ENCODE measurements around the gene FBXO7.
A peak's percentile ranks its signal among the peaks of the same experiment; 100 is the strongest.

FBXO7 gene

GRCh38 chr22:32490279-32490678 lies 15.7 kb downstream of the FBXO7 start:
- DNase-seq: no peak

DNA sequence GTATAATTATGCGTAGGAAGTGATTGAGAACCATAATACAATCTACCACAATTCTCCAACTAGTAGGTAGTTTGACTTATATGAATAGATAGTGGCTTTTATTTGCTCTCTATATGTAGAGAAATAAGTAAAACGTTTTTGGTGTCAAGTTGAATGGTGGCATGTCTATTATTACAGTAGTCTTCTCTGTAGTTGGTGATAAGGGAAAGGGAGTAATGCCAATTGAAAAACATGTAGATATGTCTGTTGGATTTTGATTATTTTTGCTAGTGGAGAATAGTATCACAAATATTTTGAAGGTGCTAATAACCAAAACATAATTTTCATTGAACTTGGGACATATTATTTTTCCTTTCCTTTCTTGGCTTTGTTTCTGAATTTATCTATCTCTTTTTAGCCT lies 17.5 kb downstream of the FBXO7 start:
- no peak for DNase-seq

GRCh38 chr22:32493551-32493950 lies 18.9 kb downstream of the FBXO7 start:
- DNase-seq: no peak

DNA sequence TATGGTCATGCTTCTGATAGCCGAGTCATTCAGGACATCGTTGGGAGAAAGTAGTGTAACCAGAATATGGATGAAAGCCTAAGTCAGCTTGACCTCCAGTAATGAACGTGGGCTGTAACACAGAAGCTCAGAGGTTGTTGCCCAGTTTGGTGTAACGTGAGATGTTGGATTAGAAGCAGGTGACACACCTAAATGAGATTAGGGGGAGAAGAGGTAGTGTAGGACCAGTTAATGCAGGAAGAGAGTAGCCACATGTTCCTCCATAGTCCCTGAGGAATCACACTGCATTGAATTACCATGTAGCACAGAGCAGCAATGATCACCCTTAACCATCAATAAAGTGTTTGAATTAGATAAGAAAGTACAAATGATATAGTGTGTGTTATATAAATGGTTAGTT lies 20.4 kb downstream of the FBXO7 start:
- DNase-seq: no peak

GRCh38 chr22:32499666-32500065 lies 25.1 kb downstream of the FBXO7 start:
- DNase-seq: peak; percentile 17

GRCh38 chr22:32501836-32502752 lies 27.5 kb downstream of the FBXO7 start:
- DNase-seq: no peak

- DNase-seq: no peak
These were observed 34.4 kb downstream of the FBXO7 start for GRCh38 chr22:32509045-32509444.

DNA sequence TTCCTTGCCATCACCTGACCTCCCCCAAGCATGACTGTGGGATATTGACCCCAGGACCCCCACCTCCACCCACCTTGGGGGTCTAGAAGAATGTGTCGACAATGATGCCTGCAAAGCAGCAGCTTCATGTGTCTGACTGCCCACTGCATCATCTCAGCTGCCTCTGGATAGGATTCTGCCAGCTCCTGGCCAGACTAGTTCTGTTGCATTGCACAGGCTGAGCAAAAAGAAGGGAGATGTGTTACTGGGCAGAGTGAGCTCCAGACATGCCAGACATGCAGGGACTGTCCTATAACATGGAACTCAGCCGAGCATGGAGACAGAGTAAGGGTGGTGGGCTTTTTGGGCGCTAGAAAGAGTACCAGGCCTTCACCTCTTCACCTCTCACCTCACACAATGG lies 36.7 kb downstream of the FBXO7 start:
- DNase-seq: no peak

DNA sequence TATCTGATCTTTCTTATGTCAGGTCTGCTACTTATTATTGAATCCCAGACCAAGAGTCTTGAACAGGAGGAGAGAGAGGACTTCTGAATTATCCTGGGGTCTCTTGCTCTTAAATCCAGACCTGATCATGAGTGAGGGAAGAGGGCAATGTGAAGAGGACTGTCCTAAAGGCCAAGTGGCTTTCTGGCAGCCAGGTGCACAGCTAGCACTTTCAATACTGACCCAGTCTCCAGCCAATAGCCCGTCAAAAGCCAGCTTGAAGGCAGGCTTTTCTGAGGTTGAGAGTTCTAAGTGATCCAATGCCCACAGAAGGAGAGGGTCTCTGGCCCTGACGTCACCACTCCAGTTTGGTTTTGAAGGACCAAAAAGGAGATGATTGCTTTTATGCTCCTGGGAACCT lies 37.2 kb downstream of the FBXO7 start:
- no peak for DNase-seq

GRCh38 chr22:32512267-32512982 lies 37.8 kb downstream of the FBXO7 start:
- DNase-seq: no peak

GRCh38 chr22:32515084-32515483 lies 40.5 kb downstream of the FBXO7 start:
- no peak for DNase-seq

GRCh38 chr22:32517488-32517887 lies 42.9 kb downstream of the FBXO7 start:
- DNase-seq: no peak

- no peak for DNase-seq
These were observed 43.3 kb downstream of the FBXO7 start for GRCh38 chr22:32517921-32518320.

- peak; percentile 37 for DNase-seq
These were observed 43.8 kb downstream of the FBXO7 start for GRCh38 chr22:32518381-32518780.

DNA sequence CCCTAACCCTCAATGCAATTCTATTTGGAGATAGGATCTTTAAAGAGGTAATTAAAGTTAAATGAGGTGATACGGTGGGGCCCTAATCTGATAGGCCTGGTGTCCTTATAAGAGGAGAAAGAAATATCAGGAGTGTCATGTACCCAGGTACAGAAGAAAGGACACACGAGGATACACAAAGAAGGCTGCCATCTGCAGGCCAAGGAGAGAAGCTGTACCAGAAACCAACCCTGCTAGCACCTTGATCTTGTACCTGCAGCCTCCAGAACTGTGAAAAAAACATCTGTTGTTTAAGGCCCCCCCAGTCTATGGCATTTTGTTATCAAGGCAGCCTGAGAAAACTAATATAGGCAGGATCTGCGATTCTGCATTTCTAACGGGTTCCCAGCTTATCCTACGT lies 44.2 kb downstream of the FBXO7 start:
- no peak for DNase-seq

DNA sequence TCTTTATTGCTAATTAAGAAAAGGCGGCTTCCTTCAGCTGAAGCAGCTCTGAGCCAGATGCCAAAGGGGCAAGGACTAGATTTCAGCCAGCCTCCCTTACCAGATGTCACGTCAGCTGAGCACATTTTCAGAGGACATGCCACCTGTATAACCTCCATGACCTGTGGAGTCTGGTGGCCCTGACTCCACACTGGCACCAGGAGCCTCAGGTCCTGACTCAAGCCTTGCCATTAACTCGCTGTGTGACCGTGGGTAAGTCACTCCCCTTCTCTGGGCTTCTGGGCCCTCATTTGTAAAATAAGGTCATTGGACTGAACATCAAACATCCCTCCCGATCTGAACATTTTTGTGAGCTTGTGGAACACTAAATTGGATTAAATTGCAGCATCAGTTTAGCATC lies 46.0 kb downstream of the FBXO7 start:
- DNase-seq: no peak

- no peak for DNase-seq
These were observed 47.6 kb downstream of the FBXO7 start for GRCh38 chr22:32522237-32522636.

GRCh38 chr22:32527756-32528155 lies 53.1 kb downstream of the FBXO7 start:
- DNase-seq: no peak

DNA sequence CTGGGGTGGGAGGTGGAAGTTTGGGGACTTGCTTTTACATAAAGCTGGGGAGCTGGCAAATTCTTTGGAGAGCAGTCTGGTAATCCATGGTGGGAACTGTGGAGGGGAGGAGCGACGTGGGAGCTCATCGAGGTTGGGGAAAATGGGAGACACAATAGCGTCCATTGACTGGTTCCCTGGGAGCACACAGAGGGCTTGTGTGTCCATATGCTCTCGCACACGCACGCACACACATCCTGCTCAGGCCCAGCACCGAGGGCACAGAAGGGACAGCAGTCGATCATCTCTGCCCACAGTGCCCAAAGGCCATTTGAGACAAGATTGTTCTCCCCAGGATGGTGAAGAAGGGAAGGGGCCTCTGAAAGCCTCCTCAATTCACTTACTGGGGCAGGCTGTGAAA lies 53.7 kb downstream of the FBXO7 start:
- no peak for DNase-seq

GRCh38 chr22:32528984-32529982 lies 54.7 kb downstream of the FBXO7 start:
- DNase-seq: peak; percentile 84

GRCh38 chr22:32531228-32531627 lies 56.6 kb downstream of the FBXO7 start:
- peak; percentile 43 for DNase-seq

GRCh38 chr22:32531931-32532819 lies 57.6 kb downstream of the FBXO7 start:
- peak; percentile 93 for DNase-seq

Data from fibroblast of skin of scalp (primary cell).